Astrocyte of the spinal cord (primary cell): ENCODE measurements around the gene VWA3B.

ENCODE experiments used
- DNase-seq: peaks from one replicate; pipeline ENCODE4 v3.0.0; 2011; ENCODE audit warnings: low read depth, low spot score
- H3K4me3 ChIP-seq: 2 replicates; pipeline ENCODE4 v1.5.1; 2011; ENCODE audit warnings: low read depth, mild to moderate bottlenecking, low read length, moderate library complexity
- CTCF ChIP-seq: IDR thresholded peaks from 2 replicates; pipeline ENCODE4 v1.5.1; 2012; ENCODE audit warnings: low read depth, mild to moderate bottlenecking, low read length, inconsistent platforms
- in situ Hi-C: cut with HindIII; loops from 2 replicates; pipeline ENCODE4 v1.10.0; 2017; ENCODE audit warnings: low sequenced_read_pairs

VWA3B gene

GRCh38 chr2:98356729-98357128 lies 269.8 kb downstream of the VWA3B start:
- no peak for DNase-seq
- TF ChIP-seq CTCF: no peak
- in situ Hi-C loops: no loop called here
- no peak overlapping the region for H3K4me3 ChIP-seq

- no peak overlapping the region for H3K4me3 ChIP-seq
- TF ChIP-seq CTCF: no peak
- in situ Hi-C loops: no loop called here
Measured at GRCh38 chr2:98357849-98358248, 270.9 kb downstream of the VWA3B start.

GRCh38 chr2:98359986-98360385 lies 273.0 kb downstream of the VWA3B start:
- DNase-seq: no peak

More at GRCh38 chr2:98357849-98358248, 270.9 kb downstream of the VWA3B start:
- no peak for DNase-seq

More at GRCh38 chr2:98359986-98360385, 273.0 kb downstream of the VWA3B start:
- in situ Hi-C loops: no loop called here
- no peak overlapping the region for H3K4me3 ChIP-seq
- TF ChIP-seq CTCF: no peak
